Measurements from ENCODE around the gene VPS18.
"Not testable (repeated sequence)": the region's sequence is repeated elsewhere in the genome, so short reads cannot be mapped to it uniquely, and the experiment has no call there.

The VPS18 gene, protein sequence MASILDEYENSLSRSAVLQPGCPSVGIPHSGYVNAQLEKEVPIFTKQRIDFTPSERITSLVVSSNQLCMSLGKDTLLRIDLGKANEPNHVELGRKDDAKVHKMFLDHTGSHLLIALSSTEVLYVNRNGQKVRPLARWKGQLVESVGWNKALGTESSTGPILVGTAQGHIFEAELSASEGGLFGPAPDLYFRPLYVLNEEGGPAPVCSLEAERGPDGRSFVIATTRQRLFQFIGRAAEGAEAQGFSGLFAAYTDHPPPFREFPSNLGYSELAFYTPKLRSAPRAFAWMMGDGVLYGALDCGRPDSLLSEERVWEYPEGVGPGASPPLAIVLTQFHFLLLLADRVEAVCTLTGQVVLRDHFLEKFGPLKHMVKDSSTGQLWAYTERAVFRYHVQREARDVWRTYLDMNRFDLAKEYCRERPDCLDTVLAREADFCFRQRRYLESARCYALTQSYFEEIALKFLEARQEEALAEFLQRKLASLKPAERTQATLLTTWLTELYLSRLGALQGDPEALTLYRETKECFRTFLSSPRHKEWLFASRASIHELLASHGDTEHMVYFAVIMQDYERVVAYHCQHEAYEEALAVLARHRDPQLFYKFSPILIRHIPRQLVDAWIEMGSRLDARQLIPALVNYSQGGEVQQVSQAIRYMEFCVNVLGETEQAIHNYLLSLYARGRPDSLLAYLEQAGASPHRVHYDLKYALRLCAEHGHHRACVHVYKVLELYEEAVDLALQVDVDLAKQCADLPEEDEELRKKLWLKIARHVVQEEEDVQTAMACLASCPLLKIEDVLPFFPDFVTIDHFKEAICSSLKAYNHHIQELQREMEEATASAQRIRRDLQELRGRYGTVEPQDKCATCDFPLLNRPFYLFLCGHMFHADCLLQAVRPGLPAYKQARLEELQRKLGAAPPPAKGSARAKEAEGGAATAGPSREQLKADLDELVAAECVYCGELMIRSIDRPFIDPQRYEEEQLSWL

DNA sequence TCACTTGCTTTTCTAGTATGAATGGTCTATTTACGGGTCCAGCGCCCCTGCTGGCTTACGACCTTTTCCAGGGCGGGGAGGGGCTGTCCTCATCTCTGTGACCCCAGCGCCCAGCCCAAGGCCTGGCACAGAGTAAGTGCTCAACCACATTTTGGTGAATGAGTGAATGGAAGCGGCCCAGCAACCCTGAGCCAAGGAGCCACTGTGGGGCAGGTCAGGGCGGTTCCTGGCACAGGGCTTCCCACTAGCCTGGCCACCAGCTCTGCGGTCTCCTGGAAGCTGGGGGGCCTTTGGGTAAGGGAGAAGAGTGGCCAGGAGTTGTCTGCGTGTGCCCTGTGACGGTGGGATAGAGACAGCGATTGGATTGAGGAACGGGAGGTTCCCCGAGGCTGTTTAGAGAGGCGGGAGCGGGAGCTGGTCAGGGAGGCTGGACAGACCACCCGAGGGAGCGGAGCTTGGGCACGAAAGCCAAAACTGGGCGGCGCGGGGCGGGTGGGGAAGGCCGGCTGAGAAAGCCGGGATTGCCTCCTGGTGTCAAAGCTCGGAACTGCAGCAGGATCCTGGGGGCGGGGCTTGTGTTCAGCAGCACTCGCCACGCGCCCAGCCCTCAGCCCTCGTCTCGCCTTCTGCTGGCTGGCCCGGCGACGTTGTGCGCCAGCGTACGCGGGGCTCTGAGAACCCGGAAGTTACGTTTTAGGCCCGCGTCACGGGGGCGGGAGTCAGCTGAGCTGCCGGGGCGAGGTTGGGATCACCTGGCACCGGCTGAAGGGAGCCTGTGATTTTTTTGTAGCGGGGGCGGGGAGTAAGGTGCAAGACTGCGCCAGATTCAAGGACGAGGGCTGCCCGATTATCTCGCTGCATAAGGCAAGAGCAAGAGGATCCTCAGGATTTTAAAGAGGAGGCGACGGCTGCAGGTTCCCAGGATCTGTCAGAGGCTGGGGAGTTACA lies at the start of gene VPS18:
TSS of gene VPS18 (plus strand) at position 718 of the 948 bp plus-strand sequence. CDS start 319 bp downstream, outside the sequence.
- in situ Hi-C loops (cut with HindIII; ENCODE audit: low sequenced_read_pairs) = no loop called here

DNA sequence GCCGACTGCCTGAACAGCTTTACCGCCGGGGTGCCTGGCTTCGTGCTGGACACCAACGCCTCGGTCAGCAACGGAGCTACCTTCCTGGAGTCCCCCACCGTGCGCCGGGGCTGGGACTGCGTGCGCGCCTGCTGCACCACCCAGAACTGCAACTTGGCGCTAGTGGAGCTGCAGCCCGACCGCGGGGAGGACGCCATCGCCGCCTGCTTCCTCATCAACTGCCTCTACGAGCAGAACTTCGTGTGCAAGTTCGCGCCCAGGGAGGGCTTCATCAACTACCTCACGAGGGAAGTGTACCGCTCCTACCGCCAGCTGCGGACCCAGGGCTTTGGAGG lies 49.6 kb upstream of the VPS18 start:
- in situ Hi-C loops (cut with HindIII; ENCODE audit: low sequenced_read_pairs) = no loop called here

DNA sequence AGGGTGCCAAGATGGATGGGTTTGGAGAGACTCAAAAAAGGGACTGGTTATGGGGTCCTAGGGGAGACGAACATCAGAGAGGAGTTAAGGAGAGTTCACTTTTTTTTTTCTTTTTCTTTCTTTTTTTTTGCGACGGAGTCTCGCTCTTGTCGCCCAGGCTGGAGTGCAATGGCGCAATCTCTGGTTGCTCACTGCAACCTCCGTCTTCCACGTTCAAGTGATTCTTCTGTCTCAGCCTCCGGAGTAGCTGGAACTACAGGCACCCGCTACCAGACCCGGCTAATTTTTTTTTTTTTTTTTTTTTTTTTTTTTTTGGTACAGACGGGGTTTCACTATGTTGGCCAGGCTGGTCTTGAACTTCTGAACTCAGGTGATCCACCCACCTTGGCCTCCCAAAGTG lies 49.2 kb upstream of the VPS18 start:
- in situ Hi-C loops (cut with HindIII; ENCODE audit: low sequenced_read_pairs) = no loop called here

DNA sequence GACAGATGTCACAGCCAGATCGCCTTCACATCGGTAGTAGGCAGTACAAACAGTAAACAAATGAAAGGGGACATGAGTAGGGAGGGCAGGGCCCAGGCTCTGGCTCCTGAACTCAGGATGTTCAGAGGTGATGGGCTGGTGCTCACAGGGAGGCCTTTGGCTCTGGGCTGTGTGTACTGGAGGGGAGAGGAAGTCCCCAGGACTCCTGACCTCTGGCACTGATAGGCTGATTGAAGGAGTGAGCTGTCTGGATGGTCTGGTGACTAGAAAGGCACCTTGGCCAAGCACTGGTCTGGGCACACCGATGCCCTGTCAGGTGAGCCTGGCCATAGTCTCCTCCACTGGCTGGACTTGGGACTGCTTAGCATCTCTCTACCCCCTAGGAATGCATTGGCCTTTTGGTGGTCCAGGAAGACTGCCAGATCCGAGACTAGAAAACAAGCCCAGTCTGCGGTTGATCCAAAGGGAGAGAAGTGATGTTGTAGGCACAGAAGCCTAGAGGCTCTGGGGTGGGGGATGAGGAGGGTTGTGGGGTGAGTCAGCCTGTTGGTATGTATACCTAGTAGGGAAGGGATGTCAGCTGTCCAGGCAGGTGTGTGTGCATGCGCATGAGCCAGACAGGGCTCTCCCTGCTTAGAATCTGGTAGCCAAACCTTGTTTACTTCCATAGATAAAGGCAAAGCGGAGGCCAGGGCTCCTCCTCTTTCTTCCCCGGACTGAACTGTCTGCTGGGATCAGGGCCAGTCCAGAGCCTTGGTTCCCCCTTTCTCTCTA lies 48.6 kb upstream of the VPS18 start:
- in situ Hi-C loops (cut with HindIII; ENCODE audit: low sequenced_read_pairs) = no loop called here

DNA sequence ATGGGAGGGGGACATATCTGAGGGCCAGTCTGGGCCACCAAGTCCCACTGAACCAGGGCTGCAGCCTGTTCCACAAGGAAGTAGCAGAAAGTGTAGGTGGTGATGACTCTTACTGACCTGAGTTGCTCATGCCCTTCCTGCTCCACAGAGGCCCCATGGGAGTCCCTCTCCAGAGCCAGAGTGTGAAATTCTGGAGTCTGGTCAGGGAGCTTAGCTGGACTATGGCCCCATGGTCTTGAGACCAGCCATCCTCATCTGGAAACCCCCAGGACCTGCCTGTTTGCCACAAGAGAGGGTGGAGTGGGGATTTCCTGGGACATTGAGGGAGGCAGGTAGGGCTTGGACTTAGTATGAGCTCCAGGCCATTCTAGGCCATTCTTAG lies 47.4 kb upstream of the VPS18 start:
- in situ Hi-C loops (cut with HindIII; ENCODE audit: low sequenced_read_pairs) = no loop called here

DNA sequence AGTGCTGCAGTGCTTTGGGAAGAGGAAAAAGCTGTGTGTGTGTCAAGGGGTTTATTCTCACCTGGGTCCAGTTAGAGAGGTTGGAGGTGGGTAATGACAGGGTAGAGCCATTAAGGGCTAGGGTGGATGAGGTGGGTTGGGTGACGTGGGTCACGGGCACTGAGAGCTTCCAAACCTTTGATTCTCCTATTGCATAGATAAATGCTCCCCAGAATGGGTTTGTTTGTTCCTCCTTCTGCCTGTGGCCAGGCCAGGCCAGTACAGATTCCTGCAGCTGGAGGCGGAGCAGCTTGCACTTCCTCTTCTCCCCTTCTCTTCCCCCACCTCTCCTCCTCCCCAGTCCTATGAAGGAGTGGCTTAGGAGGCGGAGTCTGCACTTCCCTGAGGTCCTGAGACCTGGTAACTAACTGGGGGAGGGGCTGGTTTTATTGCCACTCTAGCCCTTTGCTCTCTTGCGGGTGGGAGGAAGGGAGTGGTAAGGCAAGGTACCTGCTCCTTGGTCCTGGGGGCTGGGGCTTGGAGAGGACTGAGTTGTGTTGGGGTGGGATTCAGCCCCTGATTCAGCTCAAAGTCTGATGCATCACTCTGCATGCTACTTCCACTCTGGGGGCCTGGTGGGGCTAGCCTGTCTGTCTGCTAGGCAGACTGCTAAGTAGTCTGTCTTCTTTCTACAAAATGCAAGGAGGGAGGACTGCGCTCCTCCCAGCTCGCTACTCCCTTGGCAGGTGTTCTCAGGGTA lies 46.9 kb upstream of the VPS18 start:
- in situ Hi-C loops (cut with HindIII; ENCODE audit: low sequenced_read_pairs) = no loop called here

DNA sequence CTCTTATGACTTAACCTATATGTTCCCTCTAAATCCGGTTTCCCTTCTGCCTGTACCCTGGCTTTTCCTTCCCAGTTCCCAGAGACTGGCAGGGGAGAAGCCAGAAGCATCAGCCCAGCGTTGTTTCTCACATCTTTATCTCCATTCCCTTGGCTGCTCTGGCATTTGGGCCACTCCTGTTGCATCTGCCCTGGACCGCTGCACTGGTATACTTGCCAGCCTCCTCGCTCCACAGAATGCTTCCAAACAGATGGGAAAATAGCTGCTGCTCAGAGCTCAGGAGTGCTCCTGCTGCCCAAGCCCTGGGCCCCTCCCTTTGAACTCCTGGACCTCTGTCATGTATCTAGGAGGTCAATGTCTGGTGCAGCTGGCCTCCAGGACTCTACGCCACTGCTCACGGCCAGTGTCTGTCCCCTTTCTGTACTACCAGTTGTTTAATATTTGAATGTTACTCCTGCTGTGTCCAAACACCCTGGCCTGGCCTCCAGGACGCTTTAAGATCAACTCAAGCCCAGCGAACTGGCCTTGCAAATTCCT lies 43.6 kb upstream of the VPS18 start:
- in situ Hi-C loops (cut with HindIII; ENCODE audit: low sequenced_read_pairs) = no loop called here

DNA sequence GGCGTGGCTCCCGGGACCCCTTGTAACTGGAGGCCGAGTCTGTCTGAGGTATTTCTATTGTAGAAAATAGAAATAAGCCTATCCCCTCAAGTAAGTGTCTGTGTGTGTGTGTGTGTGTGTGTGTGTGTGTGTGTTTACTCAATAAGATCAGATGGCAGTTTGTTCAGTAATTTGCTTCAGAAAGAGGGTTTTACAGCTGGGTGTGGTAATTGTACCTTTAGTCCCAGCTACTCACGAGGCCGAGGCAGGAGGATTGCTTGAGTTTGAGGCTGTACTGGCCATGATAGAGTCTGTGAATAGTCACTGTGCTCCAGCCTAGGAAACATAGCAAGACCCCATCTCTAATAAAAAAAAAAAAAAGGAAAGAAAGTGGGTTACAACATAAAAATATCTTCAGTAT lies 41.7 kb upstream of the VPS18 start:
- in situ Hi-C loops (cut with HindIII; ENCODE audit: low sequenced_read_pairs) = no loop called here

DNA sequence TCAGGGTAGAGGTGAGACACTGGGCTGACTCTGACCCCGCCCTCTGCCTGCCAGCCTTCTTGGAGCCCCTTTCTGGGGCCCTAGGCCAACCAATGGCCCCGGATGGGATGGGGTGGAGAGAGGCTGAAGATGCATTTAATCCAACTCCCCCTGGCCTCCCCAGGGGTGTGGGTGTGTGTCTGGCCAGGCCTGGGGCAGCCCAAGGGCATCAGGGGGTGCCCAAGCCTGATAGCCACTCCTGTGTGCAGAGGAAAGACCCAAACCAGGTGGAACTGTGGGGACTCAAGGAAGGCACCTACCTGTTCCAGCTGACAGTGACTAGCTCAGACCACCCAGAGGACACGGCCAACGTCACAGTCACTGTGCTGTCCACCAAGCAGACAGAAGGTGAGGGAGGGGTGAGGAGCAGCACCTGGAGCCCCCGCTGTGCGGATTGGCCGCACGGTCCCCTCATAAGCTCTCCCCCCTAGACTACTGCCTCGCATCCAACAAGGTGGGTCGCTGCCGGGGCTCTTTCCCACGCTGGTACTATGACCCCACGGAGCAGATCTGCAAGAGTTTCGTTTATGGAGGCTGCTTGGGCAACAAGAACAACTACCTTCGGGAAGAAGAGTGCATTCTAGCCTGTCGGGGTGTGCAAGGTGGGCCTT lies 40.9 kb upstream of the VPS18 start:
- in situ Hi-C loops (cut with HindIII; ENCODE audit: low sequenced_read_pairs) = no loop called here

DNA sequence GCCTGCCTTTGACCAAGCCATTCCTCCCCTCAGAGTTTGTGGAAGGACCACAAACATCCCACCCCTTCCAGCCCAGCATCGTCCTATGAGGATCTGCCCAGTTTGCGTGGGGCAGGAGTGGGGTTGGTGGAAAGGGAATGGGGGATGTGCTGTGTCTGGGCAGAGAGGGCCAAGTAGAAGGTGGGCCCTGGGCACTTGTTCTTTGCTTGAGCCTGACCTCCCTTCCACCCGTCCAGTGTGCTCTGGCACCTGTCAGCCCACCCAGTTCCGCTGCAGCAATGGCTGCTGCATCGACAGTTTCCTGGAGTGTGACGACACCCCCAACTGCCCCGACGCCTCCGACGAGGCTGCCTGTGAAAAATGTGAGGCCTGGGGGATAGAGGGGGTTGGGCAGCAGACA lies 40.1 kb upstream of the VPS18 start:
- in situ Hi-C loops (cut with HindIII; ENCODE audit: low sequenced_read_pairs) = no loop called here

DNA sequence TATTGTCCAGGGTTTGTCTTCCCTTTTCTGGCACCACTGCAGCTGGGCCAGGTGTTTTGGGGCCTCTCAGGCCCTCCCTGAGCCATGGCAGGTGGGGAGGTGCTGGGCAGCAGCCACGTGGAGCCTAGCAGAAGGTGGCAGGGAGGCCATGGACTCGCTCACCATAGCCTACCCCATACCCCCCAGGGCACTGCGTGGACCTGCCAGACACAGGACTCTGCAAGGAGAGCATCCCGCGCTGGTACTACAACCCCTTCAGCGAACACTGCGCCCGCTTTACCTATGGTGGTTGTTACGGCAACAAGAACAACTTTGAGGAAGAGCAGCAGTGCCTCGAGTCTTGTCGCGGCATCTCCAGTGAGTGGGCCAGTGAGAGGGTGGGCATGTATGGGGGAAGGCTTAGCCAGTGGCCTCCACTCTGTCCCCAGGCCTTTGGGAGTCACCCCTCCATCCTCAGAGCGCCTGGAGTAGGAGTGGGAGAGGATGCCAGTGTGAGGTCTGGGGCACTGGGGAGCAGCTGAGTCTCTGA lies 38.5 kb upstream of the VPS18 start:
- in situ Hi-C loops (cut with HindIII; ENCODE audit: low sequenced_read_pairs) = no loop called here

DNA sequence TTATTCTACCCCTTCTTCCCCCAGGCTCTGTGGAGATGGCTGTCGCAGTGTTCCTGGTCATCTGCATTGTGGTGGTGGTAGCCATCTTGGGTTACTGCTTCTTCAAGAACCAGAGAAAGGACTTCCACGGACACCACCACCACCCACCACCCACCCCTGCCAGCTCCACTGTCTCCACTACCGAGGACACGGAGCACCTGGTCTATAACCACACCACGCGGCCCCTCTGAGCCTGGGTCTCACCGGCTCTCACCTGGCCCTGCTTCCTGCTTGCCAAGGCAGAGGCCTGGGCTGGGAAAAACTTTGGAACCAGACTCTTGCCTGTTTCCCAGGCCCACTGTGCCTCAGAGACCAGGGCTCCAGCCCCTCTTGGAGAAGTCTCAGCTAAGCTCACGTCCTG lies 37.5 kb upstream of the VPS18 start:
- in situ Hi-C loops (cut with HindIII; ENCODE audit: low sequenced_read_pairs) = no loop called here

DNA sequence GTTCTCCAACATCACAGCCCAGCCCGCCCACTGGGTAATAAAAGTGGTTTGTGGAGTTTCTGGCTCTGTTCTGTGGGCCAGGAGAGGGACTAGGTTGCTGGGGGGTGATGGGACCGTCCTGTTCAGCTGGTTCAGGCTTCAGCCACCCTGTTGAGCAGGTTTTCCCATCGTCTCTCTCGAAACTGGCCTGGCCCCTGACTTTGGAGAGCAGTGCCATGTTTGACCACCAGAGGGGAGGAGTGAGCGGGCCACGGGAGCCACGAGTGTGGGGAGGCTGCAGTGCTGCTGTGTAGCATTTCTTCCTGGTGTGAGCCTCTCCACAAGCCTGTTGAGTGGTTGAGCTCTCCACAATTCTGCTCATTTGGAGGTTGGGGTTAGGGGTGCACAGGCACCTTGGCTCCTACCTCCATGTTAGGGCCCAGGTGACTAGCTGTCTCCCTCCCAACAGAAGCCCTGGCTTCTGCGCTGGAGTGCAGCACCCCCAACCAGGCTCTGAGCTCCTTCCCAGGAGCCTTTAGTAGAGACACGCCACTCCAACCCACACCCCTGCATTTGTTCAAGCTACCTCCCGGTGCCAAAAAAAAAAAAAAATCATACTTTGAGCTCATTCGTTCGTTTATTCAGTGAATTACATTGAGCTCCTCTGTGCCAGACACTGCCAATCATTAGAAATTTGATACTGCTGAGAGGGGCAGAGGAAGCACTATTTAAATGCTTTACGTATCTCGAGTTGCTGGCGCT lies 36.5 kb upstream of the VPS18 start:
- in situ Hi-C loops (cut with HindIII; ENCODE audit: low sequenced_read_pairs) = no loop called here

DNA sequence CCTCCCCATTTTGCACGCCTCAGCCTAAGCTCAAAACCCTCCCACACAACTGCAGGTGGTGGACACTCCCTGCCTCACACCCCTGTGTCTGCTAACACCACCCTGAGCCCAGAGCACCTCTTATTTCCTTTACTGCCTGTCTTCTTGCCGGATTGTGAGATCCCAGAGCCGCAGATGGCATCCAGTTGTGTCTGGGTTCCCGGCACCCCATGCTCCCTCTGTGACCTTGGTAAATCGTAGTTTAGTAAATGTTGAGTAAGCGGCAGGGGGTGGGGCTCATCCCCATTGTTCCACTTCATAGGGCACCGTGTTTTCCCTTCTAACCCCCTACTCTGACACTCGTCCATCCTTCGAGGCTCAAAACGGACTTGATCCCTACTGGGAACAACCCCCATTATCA lies 35.5 kb upstream of the VPS18 start:
- in situ Hi-C loops (cut with HindIII; ENCODE audit: low sequenced_read_pairs) = no loop called here

DNA sequence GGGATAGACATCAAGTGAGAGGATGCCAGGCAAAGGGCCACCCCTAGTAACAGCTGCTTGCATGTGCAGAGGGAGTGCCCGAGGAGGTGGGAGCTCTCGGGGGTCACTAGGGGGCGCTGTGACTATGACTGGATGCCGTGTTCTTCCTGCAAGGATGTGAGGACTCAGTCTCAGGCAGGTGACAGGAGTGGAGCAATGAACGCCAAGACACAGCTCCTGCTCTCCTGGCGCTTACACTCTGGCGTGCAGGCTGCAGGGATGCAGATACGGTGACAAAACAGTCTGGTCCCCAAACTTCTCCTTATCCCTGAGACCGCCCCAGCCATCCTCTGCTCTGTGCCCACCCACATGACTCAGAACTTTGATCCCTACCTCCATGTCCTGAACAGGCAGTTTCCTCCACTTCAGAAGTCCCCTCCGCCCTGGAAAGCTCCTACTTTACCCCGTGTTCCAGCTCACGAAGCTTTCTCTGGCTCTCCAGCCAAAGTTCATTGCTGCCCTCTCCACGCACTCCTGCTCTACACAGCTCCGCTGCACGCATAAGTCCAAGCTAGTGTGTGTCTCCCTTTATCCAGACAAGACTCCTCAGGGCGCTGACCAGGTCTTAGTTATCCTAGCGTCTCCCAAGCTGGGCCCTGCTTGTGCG lies 34.9 kb upstream of the VPS18 start:
- in situ Hi-C loops (cut with HindIII; ENCODE audit: low sequenced_read_pairs) = no loop called here

DNA sequence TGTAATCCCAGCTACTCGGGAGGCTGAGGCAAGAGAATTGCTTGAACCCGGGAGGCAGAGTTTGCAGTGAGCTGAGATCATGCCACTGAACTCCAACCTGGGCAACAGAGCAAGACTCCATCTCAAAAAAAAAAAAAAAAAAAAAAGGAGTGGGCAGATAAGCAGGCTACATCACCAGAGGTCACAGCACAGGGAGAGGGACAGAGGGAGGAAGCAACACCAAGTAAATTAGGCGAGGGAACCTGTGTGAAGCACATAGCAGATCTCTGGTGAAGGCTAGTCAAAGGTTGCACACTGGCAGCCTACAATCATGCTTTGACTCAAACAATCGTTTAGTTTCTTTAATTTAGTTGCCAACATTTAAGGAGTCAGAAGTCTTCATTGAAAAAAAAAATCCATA lies 33.1 kb upstream of the VPS18 start:
- in situ Hi-C loops (cut with HindIII; ENCODE audit: low sequenced_read_pairs) = not testable (repeated sequence)

DNA sequence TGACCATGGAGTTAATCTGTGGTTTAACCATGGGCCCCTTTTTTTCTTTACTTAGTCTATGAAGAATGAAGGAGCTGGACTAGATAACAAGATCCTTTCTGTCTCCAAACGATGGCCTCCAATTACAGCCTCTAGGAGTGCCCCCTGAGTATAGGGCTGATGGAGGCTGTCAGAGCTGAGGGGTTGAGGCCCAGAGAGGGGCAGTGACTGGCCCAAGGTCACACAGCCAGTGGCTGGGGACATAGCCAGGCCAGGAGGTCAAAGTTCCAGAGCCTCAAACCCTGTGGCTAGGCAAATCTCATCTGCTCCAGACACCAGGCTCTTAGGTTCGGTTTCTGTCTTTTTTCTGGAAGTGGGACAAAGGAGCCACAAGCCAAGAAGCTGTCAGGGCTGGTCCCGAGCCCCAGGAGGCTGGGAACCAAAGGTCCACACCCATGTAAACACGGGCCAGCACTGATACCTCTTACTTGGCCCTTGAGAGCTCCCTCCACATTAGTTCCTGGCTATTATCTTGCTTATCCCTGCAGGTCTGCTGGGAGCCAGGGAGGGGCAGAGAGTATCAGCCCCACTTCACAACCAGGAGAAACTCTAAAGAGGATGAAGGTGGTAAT lies 30.5 kb upstream of the VPS18 start:
- in situ Hi-C loops (cut with HindIII; ENCODE audit: low sequenced_read_pairs) = no loop called here
